ENCODE data around the gene MIER2.

Gene MIER2

DNA sequence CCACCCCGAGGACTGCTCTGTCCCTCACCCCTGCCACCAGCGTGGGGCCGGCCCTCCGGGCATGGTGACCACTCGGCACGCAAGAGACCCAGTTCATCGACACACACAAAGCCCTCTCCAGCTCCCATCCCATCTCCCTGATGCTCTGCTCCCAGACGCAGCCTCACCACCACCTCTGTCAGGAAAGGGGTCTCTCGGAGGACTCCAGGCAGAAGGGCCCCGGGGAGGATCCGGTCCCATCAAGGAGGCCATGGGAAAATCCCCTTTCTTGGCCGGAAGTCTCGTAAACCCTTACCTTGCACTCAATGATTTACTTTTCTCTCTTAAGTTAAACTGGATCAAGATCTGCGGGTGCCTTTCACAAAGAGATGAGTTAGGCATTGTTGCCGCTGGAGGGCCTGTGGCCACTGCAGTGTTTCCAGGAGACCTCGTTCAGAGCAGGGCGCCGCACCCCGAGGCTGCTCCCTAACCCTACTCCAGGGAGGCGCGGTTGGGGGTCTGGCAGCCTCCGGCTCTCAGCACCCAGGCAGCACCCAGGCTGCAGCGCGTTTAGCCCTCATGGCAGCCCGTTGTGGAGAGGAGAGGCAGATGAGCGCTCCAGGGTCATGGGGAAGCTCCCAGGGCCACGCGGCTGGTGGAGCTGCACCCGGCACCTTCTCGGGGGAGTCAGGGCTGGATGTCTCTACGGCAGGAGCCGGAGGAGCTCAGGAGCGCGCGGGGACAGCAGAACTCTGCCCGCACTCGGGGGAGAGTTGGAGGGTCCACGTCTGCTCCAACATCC lies 33.4 kb upstream of the MIER2 start:
- no peak for TF ChIP-seq FOXK2 (IDR thresholded peaks at IDR 0.05)
- no peak for TF ChIP-seq CTBP1 (IDR thresholded peaks at IDR 0.05; ENCODE audit: borderline replicate concordance)
- TF ChIP-seq L3MBTL2 (conservative IDR thresholded peaks at IDR 0.05), result no peak
- TF ChIP-seq ARNT (IDR thresholded peaks at IDR 0.05), result no peak
- no peak for TF ChIP-seq ELF4 (IDR thresholded peaks at IDR 0.05)
- no peak for TF ChIP-seq BHLHE40 (IDR thresholded peaks at IDR 0.05; ENCODE audit: borderline replicate concordance)
- no peak for TF ChIP-seq LEF1 (IDR thresholded peaks at IDR 0.05; ENCODE audit: borderline replicate concordance)
- TF ChIP-seq SUZ12 (IDR thresholded peaks at IDR 0.05), result no peak
- TF ChIP-seq, protein P1, sequence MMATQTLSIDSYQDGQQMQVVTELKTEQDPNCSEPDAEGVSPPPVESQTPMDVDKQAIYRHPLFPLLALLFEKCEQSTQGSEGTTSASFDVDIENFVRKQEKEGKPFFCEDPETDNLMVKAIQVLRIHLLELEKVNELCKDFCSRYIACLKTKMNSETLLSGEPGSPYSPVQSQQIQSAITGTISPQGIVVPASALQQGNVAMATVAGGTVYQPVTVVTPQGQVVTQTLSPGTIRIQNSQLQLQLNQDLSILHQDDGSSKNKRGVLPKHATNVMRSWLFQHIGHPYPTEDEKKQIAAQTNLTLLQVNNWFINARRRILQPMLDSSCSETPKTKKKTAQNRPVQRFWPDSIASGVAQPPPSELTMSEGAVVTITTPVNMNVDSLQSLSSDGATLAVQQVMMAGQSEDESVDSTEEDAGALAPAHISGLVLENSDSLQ (IDR thresholded peaks at IDR 0.05), result no peak
- no peak for TF ChIP-seq NFRKB (IDR thresholded peaks at IDR 0.05)
- POLR2A ChIA-PET, result no interaction called here
- CTCF ChIA-PET, result no interaction called here
- no peak for DNase-seq (ENCODE audit: extremely low spot score)

DNA sequence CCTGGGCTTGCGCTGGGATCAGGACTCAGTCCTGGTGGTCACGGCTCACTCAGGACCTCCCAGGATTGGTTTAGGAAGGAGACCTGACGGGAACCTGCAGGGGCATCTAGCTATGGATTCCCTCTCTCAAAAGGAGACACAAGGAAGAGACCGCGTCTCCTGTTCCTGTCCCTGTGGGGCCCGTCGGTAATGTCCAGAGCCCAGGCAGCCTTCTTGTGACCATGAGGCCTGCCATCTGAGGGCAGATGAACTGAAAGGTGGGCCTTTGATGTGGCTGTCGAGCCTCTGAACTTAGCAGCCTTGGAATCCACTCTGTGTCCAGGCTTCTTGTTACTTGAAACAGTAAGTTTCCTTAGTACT lies 31.5 kb upstream of the MIER2 start:
- ChIA-PET CTCF (no interaction called here), POLR2A (interaction anchor here (1.1 kb wide), 1 partner anchor 10 kb away, joined by 3 read pairs; no protein-coding TSS in a partner anchor)
- no peak for DNase-seq (ENCODE audit: extremely low spot score)
- TF ChIP-seq SP1 (IDR thresholded peaks at IDR 0.05) (no peak), LEF1 (IDR thresholded peaks at IDR 0.05; ENCODE audit: borderline replicate concordance) (no peak), ARNT (IDR thresholded peaks at IDR 0.05) (no peak), NFRKB (IDR thresholded peaks at IDR 0.05) (no peak), HDGF (IDR thresholded peaks at IDR 0.05; ENCODE audit: borderline replicate concordance) (no peak), FOXA1 (IDR thresholded peaks at IDR 0.05) (no peak), SUZ12 (IDR thresholded peaks at IDR 0.05) (no peak), FOXM1 (IDR thresholded peaks at IDR 0.05; ENCODE audit: borderline replicate concordance) (no peak), FOXK2 (IDR thresholded peaks at IDR 0.05) (no peak), TARDBP (IDR thresholded peaks at IDR 0.05) (no peak), BHLHE40 (IDR thresholded peaks at IDR 0.05; ENCODE audit: borderline replicate concordance) (no peak), ZNF384 (IDR thresholded peaks at IDR 0.05) (no peak), ELF4 (IDR thresholded peaks at IDR 0.05) (no peak), L3MBTL2 (conservative IDR thresholded peaks at IDR 0.05) (no peak)
- TF ChIP-seq, protein P1 (IDR thresholded peaks at IDR 0.05), result no peak

DNA sequence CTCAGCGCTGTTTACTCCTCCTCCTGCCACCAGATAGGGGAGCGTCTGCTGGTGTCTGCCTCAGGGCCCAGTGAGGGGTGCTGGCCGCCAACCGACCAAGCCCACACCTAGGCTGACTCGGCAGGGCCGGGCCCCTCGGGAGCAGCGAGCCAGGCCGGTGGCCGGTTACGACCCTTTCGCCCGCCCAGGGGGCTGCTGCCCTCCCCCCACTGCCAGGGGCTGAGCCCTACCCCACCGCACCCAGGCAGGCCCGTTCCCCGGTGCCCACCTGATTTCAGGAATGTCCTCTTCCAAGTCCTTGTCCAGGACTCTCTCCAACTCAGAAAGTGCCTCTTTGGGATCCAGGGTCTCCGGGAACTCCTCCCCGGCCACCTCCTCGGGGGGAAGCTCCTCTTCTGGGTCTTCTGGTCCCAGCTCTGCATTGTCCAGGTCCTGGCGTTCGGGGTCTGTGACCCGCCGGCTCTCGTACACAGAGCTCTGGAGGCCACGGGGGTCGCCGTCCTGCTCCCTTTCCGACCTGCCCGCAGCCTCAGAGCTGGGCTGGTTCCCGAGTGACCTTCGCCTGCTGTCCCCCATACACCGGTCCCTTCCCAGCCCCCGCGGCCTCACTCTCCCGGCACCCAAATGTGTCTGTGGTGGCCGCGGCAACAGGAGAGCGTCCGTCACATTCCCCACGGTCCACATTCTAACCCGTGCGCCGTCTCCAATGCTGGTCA lies 31.0 kb upstream of the MIER2 start:
- TF ChIP-seq L3MBTL2 (conservative IDR thresholded peaks at IDR 0.05) (no peak), SUZ12 (IDR thresholded peaks at IDR 0.05) (no peak), FOXA1 (IDR thresholded peaks at IDR 0.05) (no peak), BHLHE40 (IDR thresholded peaks at IDR 0.05; ENCODE audit: borderline replicate concordance) (no peak), ARNT (IDR thresholded peaks at IDR 0.05) (no peak), CTBP1 (IDR thresholded peaks at IDR 0.05; ENCODE audit: borderline replicate concordance) (no peak), SP1 (IDR thresholded peaks at IDR 0.05) (no peak), ELF4 (IDR thresholded peaks at IDR 0.05) (no peak), FOXM1 (IDR thresholded peaks at IDR 0.05; ENCODE audit: borderline replicate concordance) (no peak)
- DNase-seq (ENCODE audit: extremely low spot score), result no peak
- ChIA-PET CTCF (no interaction called here), POLR2A (interaction anchor here (1.1 kb wide), 1 partner anchor 9 kb away, joined by 3 read pairs; no protein-coding TSS in a partner anchor)

DNA sequence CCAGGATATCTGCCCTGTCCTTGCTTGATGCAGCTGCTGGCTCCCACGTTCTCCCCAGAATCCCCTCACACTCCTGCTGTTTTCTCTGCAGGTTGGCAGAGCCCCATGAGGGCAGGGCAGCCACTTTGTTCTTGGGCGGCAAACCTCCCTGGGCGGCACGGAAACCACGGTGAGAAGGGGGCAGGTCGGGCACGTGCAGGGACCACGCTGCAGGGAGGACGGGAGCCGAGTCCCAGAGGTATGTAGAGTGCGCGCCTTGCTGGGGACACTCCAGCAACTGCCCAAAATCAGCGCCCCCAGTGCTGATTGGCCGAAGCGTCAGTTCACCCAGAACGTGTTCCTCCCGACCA lies 30.3 kb upstream of the MIER2 start:
- DNase-seq (ENCODE audit: extremely low spot score), result no peak
- TF ChIP-seq, protein P1 (IDR thresholded peaks at IDR 0.05), result no peak
- TF ChIP-seq BHLHE40 (IDR thresholded peaks at IDR 0.05; ENCODE audit: borderline replicate concordance) (no peak), ARNT (IDR thresholded peaks at IDR 0.05) (no peak), ELF4 (IDR thresholded peaks at IDR 0.05) (no peak), LEF1 (IDR thresholded peaks at IDR 0.05; ENCODE audit: borderline replicate concordance) (no peak), ZNF384 (IDR thresholded peaks at IDR 0.05) (no peak)
- ChIA-PET POLR2A (no interaction called here), CTCF (no interaction called here)

DNA sequence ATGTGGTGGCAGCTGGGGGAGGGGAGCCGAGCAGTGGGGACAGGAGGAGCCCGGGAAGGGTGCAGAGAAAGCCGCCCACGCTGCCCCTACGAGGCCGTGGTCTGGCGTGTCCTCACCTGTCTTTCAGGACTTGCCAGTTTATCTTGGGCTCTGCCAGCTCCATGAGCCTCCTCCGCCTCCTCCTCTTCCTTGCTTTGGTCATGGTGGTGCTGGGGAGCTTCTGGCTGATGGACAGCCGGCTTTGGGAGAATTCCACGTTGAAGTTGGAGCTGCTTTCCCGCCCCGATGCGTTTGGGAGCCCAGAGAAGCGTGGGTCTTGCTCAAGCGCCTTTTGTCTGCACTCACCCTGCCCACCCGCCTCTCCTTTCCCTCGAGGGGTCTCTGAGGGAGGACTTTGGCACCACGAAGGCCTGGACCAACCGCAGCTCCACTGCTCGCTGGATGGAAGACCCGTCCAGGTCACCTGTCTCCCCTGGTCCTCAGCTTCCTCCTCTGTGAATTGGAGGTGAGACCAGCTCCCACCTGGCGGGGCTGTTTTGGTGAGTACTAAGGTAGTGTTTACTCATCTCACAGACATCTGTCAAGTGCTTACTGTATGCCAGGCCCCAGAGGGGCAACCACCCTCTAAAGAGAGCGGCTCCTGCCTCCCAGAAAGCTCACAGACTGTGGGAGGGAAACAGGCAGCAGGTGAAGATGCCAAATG lies 29.7 kb upstream of the MIER2 start:
- ChIA-PET POLR2A (interaction anchor here (0.9 kb wide), 1 partner anchor 115 kb away, joined by 3 read pairs; no protein-coding TSS in a partner anchor), CTCF (no interaction called here)
- no peak for DNase-seq (ENCODE audit: extremely low spot score)
- TF ChIP-seq FOXA1 (IDR thresholded peaks at IDR 0.05) (no peak), L3MBTL2 (conservative IDR thresholded peaks at IDR 0.05) (no peak), HDGF (IDR thresholded peaks at IDR 0.05; ENCODE audit: borderline replicate concordance) (no peak), TARDBP (IDR thresholded peaks at IDR 0.05) (no peak), SP1 (IDR thresholded peaks at IDR 0.05) (no peak), FOXM1 (IDR thresholded peaks at IDR 0.05; ENCODE audit: borderline replicate concordance) (no peak), ELF4 (IDR thresholded peaks at IDR 0.05) (no peak), ZNF384 (IDR thresholded peaks at IDR 0.05) (no peak), ARNT (IDR thresholded peaks at IDR 0.05) (no peak), SUZ12 (IDR thresholded peaks at IDR 0.05) (no peak), CTBP1 (IDR thresholded peaks at IDR 0.05; ENCODE audit: borderline replicate concordance) (no peak), LEF1 (IDR thresholded peaks at IDR 0.05; ENCODE audit: borderline replicate concordance) (no peak)
- TF ChIP-seq, protein P1 (IDR thresholded peaks at IDR 0.05), result no peak
